Erythroblast (primary cell): ENCODE data around the gene CNTNAP1.
"Not testable (repeated sequence)": the region's sequence is repeated elsewhere in the genome, so short reads cannot be mapped to it uniquely, and the experiment has no call there.

ENCODE experiments used
- GATA1 ChIP-seq: IDR thresholded peaks from 2 replicates; pipeline ENCODE4 v1.6.1; 2011; ENCODE audit warnings: low read depth, mild to moderate bottlenecking, control low read depth, low read length, moderate library complexity
- POLR2A ChIP-seq: IDR thresholded peaks from 2 replicates; pipeline ENCODE4 v1.6.1; 2011; ENCODE audit warnings: mild to moderate bottlenecking, low read length

GRCh38 chr17:42742916-42743315 lies 60.6 kb downstream of the CNTNAP1 start:
- TF ChIP-seq POLR2A, GATA1: not testable (repeated sequence)
